Activated naive CD8-positive, alpha-beta T cell treated with anti-CD3 and anti-CD28 coated beads, Interleukin-2, amount 50 U/mL, for 24 hours (primary cell): ENCODE measurements around the gene WWOX.

ENCODE experiments used
- ATAC-seq: fragments of 150-1000 bp; cut with Tn5 transposase; one replicate; pipeline ENCODE4 v1.10.0; 2021
- DNase-seq: peaks from one replicate; pipeline ENCODE4 v3.0.0; 2021
- H3K27ac Mint-ChIP-seq: one replicate; pipeline ENCODE4 v1.8.0; 2021; ENCODE audit warnings: mild to moderate bottlenecking, mixed read lengths
- H3K27me3 Mint-ChIP-seq: one replicate; pipeline ENCODE4 v1.8.0; 2021; ENCODE audit warnings: mixed read lengths
- H3K36me3 Mint-ChIP-seq: one replicate; pipeline ENCODE4 v1.8.0; 2021; ENCODE audit warnings: low read depth, mixed read lengths
- H3K4me1 Mint-ChIP-seq: one replicate; pipeline ENCODE4 v1.8.0; 2021; ENCODE audit warnings: mixed read lengths
- H3K4me3 Mint-ChIP-seq: one replicate; pipeline ENCODE4 v1.8.0; 2021; ENCODE audit warnings: mild to moderate bottlenecking, moderate library complexity, mixed read lengths
- H3K9me3 Mint-ChIP-seq: one replicate; pipeline ENCODE4 v1.8.0; 2021; ENCODE audit warnings: mixed read lengths

WWOX gene

DNA sequence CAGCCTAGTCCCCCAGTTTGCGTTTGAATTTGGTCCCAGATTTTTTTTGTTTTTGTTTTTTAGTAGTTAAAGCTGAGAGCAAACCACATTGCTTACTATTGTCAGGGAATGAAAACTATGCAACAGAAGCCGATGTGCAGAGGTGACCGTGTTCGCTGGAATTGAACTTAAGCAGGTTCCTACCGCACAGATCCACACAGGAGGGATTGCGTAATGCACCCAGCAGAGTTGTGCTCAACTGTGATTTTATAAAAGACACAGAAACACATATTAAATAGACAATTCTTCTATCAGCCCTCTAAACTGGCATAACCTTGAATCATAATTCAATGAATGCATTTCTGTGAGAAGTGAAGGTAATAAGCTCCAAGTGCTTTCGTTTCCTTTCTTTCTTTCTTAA lies 443.0 kb downstream of the WWOX start:
- no peaks in the 10 kb centered on the region for H3K9me3 Mint-ChIP-seq
- H3K36me3 Mint-ChIP-seq: no peaks in the 10 kb centered on the region
- H3K4me1 Mint-ChIP-seq: no peaks in the 10 kb centered on the region
- no peak for DNase-seq
- no peak for ATAC-seq
- no peak overlapping the region for H3K4me3 Mint-ChIP-seq
- H3K27me3 Mint-ChIP-seq: no peaks in the 10 kb centered on the region
- H3K27ac Mint-ChIP-seq: no peak overlapping the region

DNA sequence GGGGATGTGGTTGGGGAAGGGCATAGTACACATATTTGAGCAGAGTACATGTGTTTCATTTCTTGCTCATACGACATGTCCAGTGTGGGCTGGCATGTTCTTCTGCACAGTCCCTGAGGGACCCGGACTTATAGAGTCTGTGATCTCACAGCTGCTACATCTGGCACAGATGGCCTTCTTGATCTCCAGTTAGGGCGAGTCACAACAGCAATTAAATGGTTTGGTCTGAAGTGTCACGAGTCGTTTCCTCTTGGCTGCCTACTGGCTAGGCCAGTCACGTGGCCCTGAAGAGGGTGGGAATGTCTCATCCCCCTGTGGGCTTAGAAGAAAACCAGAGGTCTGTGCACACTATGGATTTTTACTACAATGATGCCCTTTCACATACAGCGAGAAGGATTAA lies 443.6 kb downstream of the WWOX start:
- no peaks in the 10 kb centered on the region for H3K9me3 Mint-ChIP-seq
- no peak for ATAC-seq
- no peaks in the 10 kb centered on the region for H3K36me3 Mint-ChIP-seq
- H3K27me3 Mint-ChIP-seq: no peaks in the 10 kb centered on the region
- no peak overlapping the region for H3K27ac Mint-ChIP-seq
- H3K4me3 Mint-ChIP-seq: no peak overlapping the region
- H3K4me1 Mint-ChIP-seq: no peaks in the 10 kb centered on the region
- DNase-seq: no peak

DNA sequence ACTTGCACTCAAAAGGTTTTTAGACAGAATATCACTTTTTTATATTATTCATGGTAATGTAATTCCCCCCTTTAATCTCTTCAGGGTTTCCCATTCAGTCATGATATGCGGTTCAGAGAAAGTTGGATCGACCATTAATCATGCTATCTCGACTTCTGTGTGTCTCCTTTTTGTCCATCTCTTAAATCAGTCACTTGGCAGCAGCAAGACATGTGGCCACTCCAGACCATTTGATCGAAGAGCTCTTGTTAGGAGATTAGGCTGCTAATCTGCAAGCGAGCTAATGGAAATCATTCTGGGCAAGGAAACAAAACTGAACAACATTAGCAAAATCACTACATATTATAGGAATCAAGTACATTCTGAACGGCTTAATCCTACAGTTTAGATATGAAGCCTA lies 449.9 kb downstream of the WWOX start:
- Mint-ChIP-seq H3K36me3 (no peaks in the 10 kb centered on the region), H3K4me3 (no peak overlapping the region), H3K27ac (no peak overlapping the region), H3K4me1 (peaks cover 6% of the 10 kb centered on the region), H3K9me3 (no peaks in the 10 kb centered on the region), H3K27me3 (no peaks in the 10 kb centered on the region)
- DNase-seq (no peak), ATAC-seq (no peak)

DNA sequence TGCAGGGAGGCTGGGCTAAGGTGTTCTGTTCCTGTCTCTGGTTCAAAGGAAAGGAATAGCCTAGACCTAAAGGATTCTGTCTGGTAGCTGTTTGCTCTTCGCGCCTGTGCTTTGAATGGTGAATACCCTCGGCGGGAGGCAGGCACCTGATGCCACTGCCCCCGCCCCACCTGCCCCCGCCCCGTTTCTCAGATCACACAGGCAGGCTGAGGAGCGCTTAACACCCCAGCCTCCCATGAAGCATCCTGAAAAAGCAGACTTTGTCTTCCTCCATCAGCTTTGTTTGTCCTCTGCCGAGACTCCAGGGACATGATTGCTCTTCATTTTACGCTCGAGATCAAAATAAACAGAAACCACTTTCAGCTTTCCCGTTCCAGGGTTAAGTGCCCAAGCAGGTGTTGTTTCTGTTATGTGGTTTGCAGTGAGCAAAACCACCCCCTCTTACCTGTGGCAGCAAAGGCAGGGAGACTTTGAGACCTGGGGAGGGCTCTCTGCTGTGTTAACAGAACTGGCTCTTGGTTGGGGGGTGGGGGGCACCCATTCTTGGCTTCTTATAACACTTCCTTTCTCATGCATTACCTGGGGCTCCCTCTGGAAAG lies 452.1 kb downstream of the WWOX start:
- H3K36me3 Mint-ChIP-seq: no peaks in the 10 kb centered on the region
- H3K27ac Mint-ChIP-seq: no peak overlapping the region
- no peak overlapping the region for H3K4me3 Mint-ChIP-seq
- DNase-seq: no peak
- H3K4me1 Mint-ChIP-seq: peaks cover 6% of the 10 kb centered on the region
- ATAC-seq: no peak
- no peaks in the 10 kb centered on the region for H3K27me3 Mint-ChIP-seq
- no peaks in the 10 kb centered on the region for H3K9me3 Mint-ChIP-seq

DNA sequence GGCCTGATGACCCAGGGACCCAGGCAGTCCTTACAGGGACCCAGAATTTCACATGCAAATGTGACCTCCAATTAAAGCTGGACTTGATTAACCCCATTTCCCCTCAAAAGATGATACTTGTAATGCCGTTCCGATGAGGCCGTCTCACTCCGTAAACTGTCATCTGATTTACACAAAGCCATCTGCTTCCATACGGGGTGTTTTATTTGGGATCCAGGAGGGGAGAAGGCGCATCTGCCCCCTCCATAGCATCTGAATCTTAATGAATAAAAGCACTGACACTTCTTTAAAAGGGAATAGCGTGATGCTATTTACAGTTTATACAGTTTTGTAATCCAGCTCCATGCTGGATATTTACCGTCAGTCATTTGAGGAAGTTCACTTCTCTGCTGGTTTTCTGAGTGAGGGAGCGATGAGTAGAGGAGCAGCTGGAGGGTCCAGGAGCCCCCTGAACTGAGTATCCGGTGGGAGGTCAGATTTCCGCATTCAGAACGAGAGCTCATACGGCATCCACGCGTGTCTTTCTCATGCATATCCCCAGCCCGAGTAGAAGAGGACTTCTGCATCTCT lies 452.7 kb downstream of the WWOX start:
- no peak overlapping the region for H3K27ac Mint-ChIP-seq
- H3K36me3 Mint-ChIP-seq: no peaks in the 10 kb centered on the region
- DNase-seq (no peak), ATAC-seq (no peak)
- H3K27me3 Mint-ChIP-seq: no peaks in the 10 kb centered on the region
- peaks cover 6% of the 10 kb centered on the region for H3K4me1 Mint-ChIP-seq
- no peak overlapping the region for H3K4me3 Mint-ChIP-seq
- H3K9me3 Mint-ChIP-seq: no peaks in the 10 kb centered on the region

DNA sequence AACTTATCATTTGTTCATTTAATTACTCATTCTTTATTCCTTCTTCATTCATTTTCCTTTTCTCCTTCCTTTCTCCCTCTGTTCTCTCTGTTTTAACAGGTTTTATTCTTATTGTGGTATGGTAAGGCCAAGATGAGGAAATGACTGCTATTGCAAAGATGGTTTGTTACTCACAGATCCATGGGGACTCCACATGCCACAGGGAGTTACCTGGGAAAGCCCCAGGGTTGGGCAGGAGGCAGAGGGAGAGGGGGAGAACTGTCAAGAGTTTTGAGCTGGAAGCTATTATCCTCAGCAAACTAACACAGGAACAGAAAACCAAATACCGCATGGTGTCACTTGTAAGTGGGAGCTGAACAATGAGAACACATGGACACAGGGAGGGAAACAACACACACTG lies 453.3 kb downstream of the WWOX start:
- DNase-seq: no peak
- Mint-ChIP-seq H3K27ac (no peak overlapping the region), H3K4me3 (no peak overlapping the region), H3K9me3 (no peaks in the 10 kb centered on the region), H3K4me1 (peaks cover 6% of the 10 kb centered on the region), H3K36me3 (no peaks in the 10 kb centered on the region), H3K27me3 (no peaks in the 10 kb centered on the region)
- ATAC-seq: no peak

DNA sequence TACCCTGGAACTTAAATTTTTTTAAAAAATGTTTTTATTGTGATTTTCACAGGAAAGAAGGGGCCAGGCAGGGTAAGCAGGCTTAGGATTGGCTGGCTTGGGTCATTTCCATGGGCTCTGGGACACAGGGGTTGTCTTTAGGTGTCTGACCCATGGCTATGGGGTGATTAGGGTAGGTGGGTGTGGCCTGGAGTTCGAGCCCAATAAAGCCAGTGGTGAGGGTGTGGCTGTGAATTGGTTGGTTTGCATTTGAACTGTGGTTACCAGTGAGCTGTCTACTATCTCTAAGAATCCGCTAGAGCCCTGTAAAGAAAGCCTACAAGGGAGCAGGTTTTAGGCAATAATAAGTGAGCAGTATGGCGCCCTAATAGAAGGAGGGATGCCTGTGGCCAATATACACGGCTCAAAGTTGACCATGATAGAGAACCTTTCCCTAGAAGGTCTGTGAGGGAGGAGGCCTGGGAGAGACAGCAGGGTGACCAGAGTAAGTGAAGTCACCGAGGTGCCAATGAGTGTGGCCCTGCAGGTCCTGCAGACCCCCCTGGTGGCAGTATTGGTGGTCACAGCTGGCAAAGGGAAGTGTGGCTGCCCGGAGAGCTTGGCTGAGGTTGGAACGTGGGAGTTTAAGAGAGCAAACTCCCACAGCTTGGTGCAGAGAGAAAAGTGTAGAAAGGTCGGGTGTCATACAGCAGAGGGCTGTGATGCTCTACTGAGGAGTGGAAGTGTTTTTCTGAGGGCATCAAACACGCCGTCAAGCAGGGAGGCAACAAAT lies 454.0 kb downstream of the WWOX start:
- Mint-ChIP-seq H3K4me3 (no peak overlapping the region), H3K9me3 (no peaks in the 10 kb centered on the region), H3K27me3 (no peaks in the 10 kb centered on the region), H3K4me1 (peaks cover 6% of the 10 kb centered on the region), H3K27ac (no peak overlapping the region), H3K36me3 (no peaks in the 10 kb centered on the region)
- no peak for DNase-seq
- no peak for ATAC-seq

DNA sequence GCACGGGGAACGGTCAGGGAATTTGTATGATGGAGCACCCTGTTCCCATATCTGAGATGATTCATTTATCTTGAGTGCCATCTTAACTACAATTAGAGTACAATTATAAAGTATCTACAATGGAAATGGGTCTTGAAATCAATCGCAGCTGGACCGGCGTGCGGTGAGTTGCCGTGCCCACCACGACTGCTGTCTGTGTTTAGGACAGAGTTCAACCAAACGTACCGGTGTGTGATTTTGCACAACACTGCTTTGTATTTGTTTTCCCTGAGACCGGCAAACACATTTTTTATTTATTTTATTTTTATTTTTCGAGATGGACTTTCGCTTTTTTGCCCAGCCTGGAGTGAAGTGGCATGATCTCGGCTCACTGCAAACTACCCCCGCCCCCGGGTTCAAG lies 457.0 kb downstream of the WWOX start:
- H3K4me1 Mint-ChIP-seq: peaks cover 6% of the 10 kb centered on the region
- ATAC-seq (no peak), DNase-seq (no peak)
- no peaks in the 10 kb centered on the region for H3K27me3 Mint-ChIP-seq
- no peaks in the 10 kb centered on the region for H3K9me3 Mint-ChIP-seq
- H3K27ac Mint-ChIP-seq: no peak overlapping the region
- H3K4me3 Mint-ChIP-seq: no peak overlapping the region
- no peaks in the 10 kb centered on the region for H3K36me3 Mint-ChIP-seq

DNA sequence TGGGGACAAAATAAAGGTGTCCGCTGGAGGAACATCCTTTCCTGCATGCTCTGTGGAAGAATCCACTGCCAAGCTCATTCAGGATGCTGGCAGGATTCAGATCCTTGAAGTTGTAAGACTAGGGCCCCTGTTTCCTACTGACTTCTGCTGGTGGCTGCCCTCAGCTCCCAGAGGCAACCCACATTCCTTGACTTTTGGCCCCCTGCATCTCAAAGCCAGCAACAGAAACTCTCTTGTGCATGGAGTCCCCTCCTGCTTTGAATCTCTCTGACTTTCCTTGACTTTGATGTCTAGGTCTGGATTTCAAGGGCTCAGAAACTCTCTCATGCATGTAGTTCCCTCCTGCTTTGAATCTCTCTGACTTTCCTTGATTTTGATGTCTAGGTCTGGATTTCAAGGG lies 461.5 kb downstream of the WWOX start:
- no peak overlapping the region for H3K27ac Mint-ChIP-seq
- ATAC-seq: no peak
- H3K4me1 Mint-ChIP-seq: no peaks in the 10 kb centered on the region
- no peaks in the 10 kb centered on the region for H3K27me3 Mint-ChIP-seq
- H3K36me3 Mint-ChIP-seq: no peaks in the 10 kb centered on the region
- no peak overlapping the region for H3K4me3 Mint-ChIP-seq
- DNase-seq: no peak
- no peaks in the 10 kb centered on the region for H3K9me3 Mint-ChIP-seq

DNA sequence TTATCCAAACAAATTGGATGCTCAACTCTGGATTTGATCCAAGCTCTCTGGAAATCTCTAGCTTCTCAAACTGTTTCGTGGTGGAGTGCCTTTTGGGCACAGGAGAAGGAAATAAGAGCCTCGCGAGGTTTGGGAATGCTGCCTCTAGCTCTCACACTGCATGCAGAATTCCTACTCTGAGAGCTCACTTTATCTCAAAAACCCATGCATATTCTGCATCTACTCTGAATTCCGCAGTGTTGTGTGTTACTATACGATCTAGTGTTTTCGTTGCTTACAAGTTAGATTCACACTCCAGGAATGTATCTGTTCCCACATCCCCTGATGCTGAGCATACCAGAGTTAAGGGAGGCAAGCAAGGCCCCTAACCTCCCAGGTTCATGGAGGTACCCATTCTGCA lies 462.7 kb downstream of the WWOX start:
- H3K4me1 Mint-ChIP-seq: peaks cover 9% of the 10 kb centered on the region
- H3K36me3 Mint-ChIP-seq: no peaks in the 10 kb centered on the region
- DNase-seq: no peak
- no peaks in the 10 kb centered on the region for H3K9me3 Mint-ChIP-seq
- no peak overlapping the region for H3K27ac Mint-ChIP-seq
- H3K4me3 Mint-ChIP-seq: no peak overlapping the region
- no peaks in the 10 kb centered on the region for H3K27me3 Mint-ChIP-seq
- no peak for ATAC-seq

DNA sequence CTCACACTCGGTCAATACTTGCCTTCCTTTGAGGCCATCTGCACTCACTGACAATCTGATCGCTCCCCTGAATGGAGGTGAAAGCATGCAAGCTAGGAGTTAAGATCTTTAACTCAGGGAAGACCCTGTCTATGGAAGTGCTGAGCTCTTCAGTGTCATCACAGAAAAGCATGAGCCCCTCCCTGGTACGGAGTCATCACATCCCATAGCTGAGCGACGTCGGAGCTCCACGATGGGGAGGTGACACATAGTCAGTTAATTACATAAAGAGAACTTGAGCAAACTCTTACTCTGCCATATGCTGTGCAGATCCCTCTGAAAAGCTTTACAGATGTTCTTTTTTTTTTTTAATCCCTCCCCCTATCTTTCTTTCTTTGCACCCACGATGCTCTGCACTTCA lies 463.2 kb downstream of the WWOX start:
- H3K4me3 Mint-ChIP-seq: no peak overlapping the region
- no peak overlapping the region for H3K27ac Mint-ChIP-seq
- H3K9me3 Mint-ChIP-seq: no peaks in the 10 kb centered on the region
- ATAC-seq (no peak), DNase-seq (no peak)
- no peaks in the 10 kb centered on the region for H3K27me3 Mint-ChIP-seq
- no peaks in the 10 kb centered on the region for H3K36me3 Mint-ChIP-seq
- H3K4me1 Mint-ChIP-seq: peaks cover 9% of the 10 kb centered on the region

DNA sequence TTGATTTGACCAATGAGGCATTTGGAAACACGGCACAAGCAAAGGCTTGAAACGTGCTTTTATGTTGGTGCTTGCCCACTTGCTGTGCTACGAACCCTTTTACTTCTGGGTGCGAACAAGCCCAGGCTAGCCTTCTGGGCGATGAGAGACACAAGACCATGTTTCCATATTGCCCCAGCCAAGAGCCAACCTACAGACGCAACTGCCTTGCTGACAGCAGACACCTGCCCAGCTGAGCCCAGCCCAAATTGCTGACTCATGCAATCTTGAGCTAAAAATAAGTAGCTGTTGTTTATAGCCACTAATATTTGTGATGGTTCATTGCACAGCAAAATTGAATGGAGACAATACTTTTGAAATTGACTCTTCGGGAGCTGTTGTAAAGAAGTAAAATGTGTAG lies 464.5 kb downstream of the WWOX start:
- ATAC-seq: no peak
- Mint-ChIP-seq H3K4me1 (peaks cover 9% of the 10 kb centered on the region), H3K4me3 (no peak overlapping the region), H3K9me3 (no peaks in the 10 kb centered on the region), H3K36me3 (no peaks in the 10 kb centered on the region), H3K27ac (no peak overlapping the region), H3K27me3 (no peaks in the 10 kb centered on the region)
- DNase-seq: no peak

DNA sequence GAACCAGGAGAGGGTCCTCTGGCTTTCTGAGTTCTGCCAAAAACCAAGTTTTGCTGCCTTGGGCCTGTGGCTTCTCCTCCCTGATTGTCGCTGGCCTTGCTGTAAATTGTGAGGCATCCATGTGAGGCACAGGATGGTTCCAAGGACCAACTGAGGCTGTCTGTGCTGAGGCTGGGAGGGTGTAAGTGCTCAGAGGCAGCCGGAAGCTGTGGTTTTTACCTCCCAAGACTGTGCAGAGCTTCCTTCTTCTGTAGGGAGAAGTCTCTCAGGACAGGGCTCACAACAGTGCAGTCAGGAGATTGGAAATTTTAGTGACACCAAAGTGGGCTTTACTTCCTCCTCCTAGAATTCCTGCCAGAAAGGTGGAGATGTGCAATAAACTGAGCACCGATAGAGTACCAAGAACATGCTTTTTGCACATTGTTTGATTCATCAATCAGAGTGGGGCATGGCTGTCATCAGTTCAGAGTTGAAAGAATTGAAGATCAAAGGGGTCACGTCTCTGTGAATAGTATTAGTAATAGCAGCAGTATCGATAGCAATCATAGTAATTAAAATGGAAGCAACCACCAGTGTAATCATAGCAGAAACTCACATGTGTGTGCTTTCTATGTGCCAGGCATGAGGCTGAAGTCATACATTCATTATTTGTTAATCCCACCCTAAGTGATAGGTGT lies 467.1 kb downstream of the WWOX start:
- ATAC-seq (no peak), DNase-seq (no peak)
- Mint-ChIP-seq H3K4me3 (no peak overlapping the region), H3K4me1 (peaks cover 15% of the 10 kb centered on the region), H3K27ac (no peak overlapping the region), H3K27me3 (no peaks in the 10 kb centered on the region), H3K36me3 (no peaks in the 10 kb centered on the region), H3K9me3 (no peaks in the 10 kb centered on the region)

DNA sequence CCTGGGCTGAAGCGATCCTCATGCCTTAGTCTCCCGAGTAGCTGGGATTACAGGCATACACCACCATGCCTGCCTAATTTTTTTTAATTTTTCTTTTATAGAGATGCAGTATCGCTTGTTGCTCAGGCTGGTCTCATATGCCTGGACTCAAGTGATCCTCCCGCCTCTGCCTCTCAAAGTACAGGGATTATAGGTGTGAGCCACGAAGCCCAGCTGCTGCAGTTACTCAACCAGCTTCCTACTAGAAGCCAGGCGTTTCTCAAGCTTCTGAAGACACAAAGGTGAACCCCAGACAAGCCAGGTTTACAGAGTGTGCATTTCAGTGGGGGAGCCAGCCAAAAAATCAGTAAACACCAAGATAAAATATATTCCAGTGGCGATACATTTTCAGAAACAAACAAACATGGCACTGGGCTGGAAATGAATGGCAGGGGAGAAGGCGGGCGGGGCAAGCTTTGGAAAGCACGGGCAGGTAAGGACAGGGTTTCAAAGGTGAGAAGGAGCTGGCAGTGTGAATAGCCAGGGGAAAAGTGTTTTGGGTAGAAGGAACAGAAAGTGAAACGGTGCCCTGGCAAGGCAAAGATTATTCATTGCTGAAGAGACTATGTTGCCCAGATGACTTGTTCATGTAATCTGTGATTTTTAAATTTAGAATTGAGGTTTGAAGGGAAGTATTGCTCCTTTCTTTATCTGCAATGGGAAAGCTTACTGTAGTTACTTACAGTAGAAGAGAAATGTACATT lies 471.1 kb downstream of the WWOX start:
- no peaks in the 10 kb centered on the region for H3K36me3 Mint-ChIP-seq
- H3K4me1 Mint-ChIP-seq: peaks cover 15% of the 10 kb centered on the region
- H3K27me3 Mint-ChIP-seq: no peaks in the 10 kb centered on the region
- H3K27ac Mint-ChIP-seq: no peak overlapping the region
- no peak overlapping the region for H3K4me3 Mint-ChIP-seq
- DNase-seq (no peak), ATAC-seq (no peak)
- H3K9me3 Mint-ChIP-seq: no peaks in the 10 kb centered on the region
